TTC549 (cell line): ENCODE data around the gene CDK3.
"Not testable (repeated sequence)": the region's sequence is repeated elsewhere in the genome, so short reads cannot be mapped to it uniquely, and the experiment has no call there.

Experiments
- FAIRE-seq: peaks from 2 replicates; lab custom pipeline; 2012; peaks lifted over from hg19 to GRCh38; lab: Jason Lieb, UNC

The CDK3 gene

GRCh38 chr17:76000755-76001521, at the start of gene CDK3:
CDK3 (plus strand) TSS chr17:76000855; CDS start chr17:76001426, 571 bp downstream.
- no peak for FAIRE-seq

- FAIRE-seq: no peak
Measured at GRCh38 chr17:75950855-75951554, 49.6 kb upstream of the CDK3 start.

- no peak for FAIRE-seq
Measured at GRCh38 chr17:75959051-75959838, 41.4 kb upstream of the CDK3 start.

GRCh38 chr17:75959839-75960511, 40.7 kb upstream of the CDK3 start:
- FAIRE-seq: no peak

GRCh38 chr17:75965468-75965867, 35.2 kb upstream of the CDK3 start:
- FAIRE-seq: no peak

GRCh38 chr17:75969044-75969443, 31.6 kb upstream of the CDK3 start:
- FAIRE-seq: not testable (repeated sequence)

GRCh38 chr17:75970011-75970523, 30.6 kb upstream of the CDK3 start:
- FAIRE-seq: no peak

GRCh38 chr17:75970626-75971025, 30.0 kb upstream of the CDK3 start:
- FAIRE-seq: no peak

- FAIRE-seq: not testable (repeated sequence)
Measured at GRCh38 chr17:75975187-75975586, 25.5 kb upstream of the CDK3 start.

GRCh38 chr17:75975757-75976174, 24.9 kb upstream of the CDK3 start:
- no peak for FAIRE-seq

GRCh38 chr17:75976175-75976848, 24.3 kb upstream of the CDK3 start:
- no peak for FAIRE-seq

GRCh38 chr17:75978938-75979704, 21.5 kb upstream of the CDK3 start, which contains the start of the genes ACOX1 and TEN1:
ACOX1 (minus strand) TSS chr17:75979166; CDS start chr17:75979073, 93 bp downstream.
TEN1 (plus strand) TSS chr17:75979240; CDS start chr17:75986193, 6,953 bp downstream.
- FAIRE-seq: peak; percentile 52

- no peak for FAIRE-seq
Measured at GRCh38 chr17:75979705-75980187, 20.9 kb upstream of the CDK3 start.

- no peak for FAIRE-seq
Measured at GRCh38 chr17:75980188-75981018, 20.3 kb upstream of the CDK3 start.

GRCh38 chr17:75981019-75981615, 19.5 kb upstream of the CDK3 start:
- no peak for FAIRE-seq

GRCh38 chr17:75983501-75984181, 17.0 kb upstream of the CDK3 start:
- FAIRE-seq: no peak

GRCh38 chr17:75985986-75986385, 14.7 kb upstream of the CDK3 start:
- no peak for FAIRE-seq

GRCh38 chr17:75987041-75987440, 13.6 kb upstream of the CDK3 start:
- FAIRE-seq: no peak
